ENCODE results near the gene ANKS1B. TPM values are rescaled to one million over a fixed set of nuclear protein-coding genes. Genes with fewer than 3 reads are reported as not detected.

Gene ANKS1B
- total and polyA plus RNA-seq, 2 of the 4 experiments (the other 2 are of a cell fraction) = 0.17 to 0.18 TPM

- DNase-seq (no peak), ATAC-seq (ENCODE audit: low read depth) (no peak)
- H3K27ac ChIP-seq (ENCODE audit: insufficient read depth, low read length) = no peak overlapping the region
- H4K8ac ChIP-seq (ENCODE audit: low read depth in 2 of 2, low read length in 2 of 2) = no peak overlapping the region
- no peaks in the 10 kb centered on the region for H4K20me1 ChIP-seq (ENCODE audit: insufficient read depth, low read length)
- H3K18ac ChIP-seq (ENCODE audit: low read depth, low read length) = no peak overlapping the region
- dilution Hi-C loops (cut with HindIII; ENCODE audit: low sequenced_read_pairs, unreplicated experiment) (no loop called here), in situ Hi-C loops (cut with MboI; ENCODE audit: low sequenced_read_pairs) (no loop called here), intact Hi-C loops (cut with micrococcal nuclease) (no loop called here)
- H3K4ac ChIP-seq (ENCODE audit: low read depth, low read length) = no peak overlapping the region
- H4K91ac ChIP-seq (ENCODE audit: insufficient read depth, low read depth, low read length) = no peak overlapping the region
- H3K4me2 ChIP-seq (ENCODE audit: low read depth, low read length) = no peak overlapping the region
- BruUV-seq (replicated peaks) = no TSS peak
- ChIA-PET CTCF (no interaction called here), POLR2A (ENCODE audit: unreplicated experiment) (no interaction called here)
- no peaks in the 10 kb centered on the region for H3K4me1 ChIP-seq (ENCODE audit: control insufficient read depth, insufficient read depth, low read length)
- H3K56ac ChIP-seq (ENCODE audit: extremely low read depth, insufficient read depth, low read length) = no peak overlapping the region
- H2BK120ac ChIP-seq (ENCODE audit: low read depth, low read length) = no peak overlapping the region
- no peaks in the 10 kb centered on the region for H3K36me3 ChIP-seq (ENCODE audit: control insufficient read depth, insufficient read depth, low read length)
- no peaks in the 10 kb centered on the region for H3K79me1 ChIP-seq (ENCODE audit: low read depth in 1 of 2, low read length in 2 of 2)
- TF ChIP-seq CTCF (conservative IDR thresholded peaks at IDR 0.05; ENCODE audit: low read depth, low read length) = no peak
- no peak for TF ChIP-seq MXI1 (IDR thresholded peaks at IDR 0.05; ENCODE audit: borderline replicate concordance, low read depth, low read length)
- TF ChIP-seq, protein P1, sequence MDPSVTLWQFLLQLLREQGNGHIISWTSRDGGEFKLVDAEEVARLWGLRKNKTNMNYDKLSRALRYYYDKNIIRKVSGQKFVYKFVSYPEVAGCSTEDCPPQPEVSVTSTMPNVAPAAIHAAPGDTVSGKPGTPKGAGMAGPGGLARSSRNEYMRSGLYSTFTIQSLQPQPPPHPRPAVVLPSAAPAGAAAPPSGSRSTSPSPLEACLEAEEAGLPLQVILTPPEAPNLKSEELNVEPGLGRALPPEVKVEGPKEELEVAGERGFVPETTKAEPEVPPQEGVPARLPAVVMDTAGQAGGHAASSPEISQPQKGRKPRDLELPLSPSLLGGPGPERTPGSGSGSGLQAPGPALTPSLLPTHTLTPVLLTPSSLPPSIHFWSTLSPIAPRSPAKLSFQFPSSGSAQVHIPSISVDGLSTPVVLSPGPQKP (IDR thresholded peaks at IDR 0.05; ENCODE audit: borderline replicate concordance, low read depth, low read length) = no peak
- no peak for TF ChIP-seq BHLHE40 (IDR thresholded peaks at IDR 0.05; ENCODE audit: low read depth, low read length)
- no peak for TF ChIP-seq RAD21 (IDR thresholded peaks at IDR 0.05; ENCODE audit: low read length)
- TF ChIP-seq RFX5 (IDR thresholded peaks at IDR 0.05; ENCODE audit: low read depth, low read length) = no peak
- no peak for TF ChIP-seq RCOR1 (IDR thresholded peaks at IDR 0.05; ENCODE audit: insufficient replicate concordance, low read length)
- TF ChIP-seq NFE2L2 (IDR thresholded peaks at IDR 0.05; ENCODE audit: low read depth, low read length) = no peak
- no peak for TF ChIP-seq MAZ (IDR thresholded peaks at IDR 0.05; ENCODE audit: borderline replicate concordance, low read depth, low read length)
- H3K4me3 ChIP-seq (ENCODE audit: insufficient read depth, low read depth, low read length) = no peak overlapping the region
- no peak overlapping the region for H2BK20ac ChIP-seq (ENCODE audit: low read depth, low read length)
- H2AK9ac ChIP-seq (replicated peaks; ENCODE audit: low read depth, low read length, poor library complexity) = no peak overlapping the region
- no peaks in the 10 kb centered on the region for H3K27me3 ChIP-seq (ENCODE audit: control insufficient read depth, insufficient read depth, low read length)
- no peak overlapping the region for H2AFZ ChIP-seq (replicated peaks; ENCODE audit: low read length, poor library complexity)
- H2BK5ac ChIP-seq (ENCODE audit: low read depth, low read length, poor library complexity, severe bottlenecking) = no peak overlapping the region
- H3K14ac ChIP-seq (replicated peaks; ENCODE audit: low read depth, low read length) = no peak overlapping the region
- no peak overlapping the region for H3K9ac ChIP-seq (ENCODE audit: low read depth, low read length)
- H3K9me3 ChIP-seq (ENCODE audit: control insufficient read depth, insufficient read depth, low read length) = peaks cover 5% of the 10 kb centered on the region; the same call in 1 of the 2 replicates
- no peak overlapping the region for H2AK5ac ChIP-seq (ENCODE audit: low read depth, low read length)
- no peak overlapping the region for H4K5ac ChIP-seq (ENCODE audit: low read depth, low read length)
- H3K9me1 ChIP-seq (ENCODE audit: insufficient read depth, low read length) = no peaks in the 10 kb centered on the region
- H2BK15ac ChIP-seq (ENCODE audit: low read depth, low read length) = no peak overlapping the region
- WGBS, 2 experiments (ENCODE audit: extremely low coverage in 2 of 2, insufficient read length in 1 of 2) = 0% methylated on average over 1 of the region's 12 CpGs; no CpG with 5 or more reads in 1 of the 2 experiments
- no peak overlapping the region for H3K23ac ChIP-seq (ENCODE audit: low read depth, low read length)
Measured at GRCh38 chr12:99259040-99259934, 725.4 kb downstream of the ANKS1B start.

All from IMR-90 (cell line).